Measurements from ENCODE around the gene KRT7. TPM values are rescaled to one million over a fixed set of nuclear protein-coding genes. Genes with fewer than 3 reads are reported as not detected.

Gene KRT7
- total and polyA plus RNA-seq, 4 donors, result 0.37 to 9.9 (median 7.0) TPM

GRCh38 chr12:52270541-52271070, 37.6 kb downstream of the KRT7 start:
- Histone ChIP-seq H3K36me3 (ENCODE audit: control insufficient read depth in 4 of 4, insufficient read depth in 3 of 4, low read depth in 1 of 4, low read length in 3 of 4) (no peaks in the 10 kb centered on the region), H3K9me3 (ENCODE audit: control insufficient read depth in 4 of 4, low read length in 3 of 4) (no peaks in the 10 kb centered on the region), H3K4me1 (ENCODE audit: control insufficient read depth in 4 of 4, insufficient read depth in 4 of 4, low read length in 3 of 4) (no peaks in the 10 kb centered on the region), H3K27me3 (ENCODE audit: control insufficient read depth in 4 of 4, insufficient read depth in 4 of 4, low read length in 3 of 4) (peaks cover 0 to 3% (median 0%) of the 10 kb centered on the region in 4 donors), H3K4me3 (ENCODE audit: low read depth in 1 of 3, low read length in 3 of 3) (no peak overlapping the region), H3K27ac (ENCODE audit: low read depth in 1 of 2, low read length in 2 of 2) (no peak overlapping the region), H3K9ac (ENCODE audit: low read depth in 1 of 2, low read length in 2 of 2) (no peak overlapping the region)
- 79% methylated on average over 6 of the region's 6 CpGs for WGBS
- no peak for DNase-seq (ENCODE audit: low spot score)
- TF ChIP-seq ZBTB33 (IDR thresholded peaks at IDR 0.05) (no peak), GABPA (IDR thresholded peaks at IDR 0.05 in 1 of 2, conservative IDR thresholded peaks at IDR 0.05 in 1 of 2) (no peak), EGR1 (IDR thresholded peaks at IDR 0.05; ENCODE audit: low read depth in 2 of 2) (no peak), RXRA (IDR thresholded peaks at IDR 0.05) (no peak), REST (IDR thresholded peaks at IDR 0.05) (no peak), ATF3 (IDR thresholded peaks at IDR 0.05) (no peak), NR2F2 (IDR thresholded peaks at IDR 0.05) (no peak), HNF4A (conservative IDR thresholded peaks at IDR 0.05) (no peak), TAF1 (conservative IDR thresholded peaks at IDR 0.05) (no peak), RAD21 (IDR thresholded peaks at IDR 0.05) (no peak), YY1 (IDR thresholded peaks at IDR 0.05) (no peak), SP1 (IDR thresholded peaks at IDR 0.05) (no peak), FOXA2 (IDR thresholded peaks at IDR 0.05) (no peak), JUND (IDR thresholded peaks at IDR 0.05) (no peak)

- Histone ChIP-seq H3K9me3 (ENCODE audit: control insufficient read depth in 4 of 4, low read length in 3 of 4) (no peaks in the 10 kb centered on the region), H3K9ac (ENCODE audit: low read depth in 1 of 2, low read length in 2 of 2) (no peak overlapping the region), H3K36me3 (ENCODE audit: control insufficient read depth in 4 of 4, insufficient read depth in 3 of 4, low read depth in 1 of 4, low read length in 3 of 4) (no peaks in the 10 kb centered on the region), H3K27me3 (ENCODE audit: control insufficient read depth in 4 of 4, insufficient read depth in 4 of 4, low read length in 3 of 4) (peaks cover 0 to 3% (median 0%) of the 10 kb centered on the region in 4 donors), H3K27ac (ENCODE audit: low read depth in 1 of 2, low read length in 2 of 2) (no peak overlapping the region), H3K4me3 (ENCODE audit: low read depth in 1 of 3, low read length in 3 of 3) (no peak overlapping the region), H3K4me1 (ENCODE audit: control insufficient read depth in 4 of 4, insufficient read depth in 4 of 4, low read length in 3 of 4) (no peaks in the 10 kb centered on the region)
- TF ChIP-seq RXRA (IDR thresholded peaks at IDR 0.05) (no peak), NR2F2 (IDR thresholded peaks at IDR 0.05) (no peak), MAX (IDR thresholded peaks at IDR 0.05) (no peak), FOXA2 (IDR thresholded peaks at IDR 0.05) (no peak)
- 62% methylated on average over 1 of the region's 1 CpG for WGBS
- DNase-seq (ENCODE audit: low spot score), result no peak
These were observed 38.1 kb downstream of the KRT7 start for GRCh38 chr12:52271158-52271557.

Measured in liver (tissue), 9 donors.